Mesothelial cell of epicardium (in vitro differentiated cells): Measurements from ENCODE around the gene PDE4D. TPM values are rescaled to one million over a fixed set of nuclear protein-coding genes. Genes with fewer than 3 reads are reported as not detected.
A peak's percentile ranks its signal among the peaks of the same experiment; 100 is the strongest.

Experiments
- DNase-seq, 2 experiments: peaks; one replicate each; pipeline ENCODE4 v3.0.0; 2021; ENCODE audit warnings: low spot score in 2 of 2; ENCODE audit not compliant: unreplicated experiment in 2 of 2
- H3K27ac Mint-ChIP-seq: 2 replicates; pipeline ENCODE4 v1.8.0; 2021; ENCODE audit warnings: mixed read lengths
- H3K27me3 Mint-ChIP-seq: 2 replicates; pipeline ENCODE4 v1.8.0; 2021; ENCODE audit warnings: low read depth, mixed read lengths
- H3K36me3 Mint-ChIP-seq: 2 replicates; pipeline ENCODE4 v1.8.0; 2021; ENCODE audit warnings: mixed read lengths
- H3K4me1 Mint-ChIP-seq: 2 replicates; pipeline ENCODE4 v1.8.0; 2021; ENCODE audit warnings: mixed read lengths
- H3K4me3 Mint-ChIP-seq: 2 replicates; pipeline ENCODE4 v1.8.0; 2021; ENCODE audit warnings: mild to moderate bottlenecking, moderate library complexity, mixed read lengths
- H3K9me3 Mint-ChIP-seq: 2 replicates; pipeline ENCODE4 v1.8.0; 2021; ENCODE audit warnings: mixed read lengths
- CTCF ChIP-seq: fragments of 200-600 bp; sonication (generic); IDR thresholded peaks from one replicate; pipeline ENCODE4 v1.5.0; 2021; ENCODE audit warnings: antibody characterized with exemption; ENCODE audit not compliant: unreplicated experiment
- total RNA-seq: library from RNA; stranded (reverse); gene quantifications from 3 replicates; pipeline ENCODE4 v1.2.1, GENCODE V29; 2021

Gene PDE4D
- total RNA-seq, 1 donor from 2014 or later, result 105 TPM

GRCh38 chr5:59104400-59105127, 789.0 kb downstream of the PDE4D start:
- Mint-ChIP-seq H3K4me1 (peaks cover 32% of the 10 kb centered on the region), H3K27me3 (no peaks in the 10 kb centered on the region), H3K9me3 (peaks cover 8% of the 10 kb centered on the region), H3K36me3 (peaks cover 2% of the 10 kb centered on the region), H3K27ac (peak overlapping the region; percentile 83), H3K4me3 (no peak overlapping the region)
- no peak for DNase-seq
- no peak for TF ChIP-seq CTCF

- peaks cover 33% of the 10 kb centered on the region for H3K4me1 Mint-ChIP-seq
- no peak overlapping the region for H3K4me3 Mint-ChIP-seq
- H3K27me3 Mint-ChIP-seq, result no peaks in the 10 kb centered on the region
- no peak for DNase-seq
- peaks cover 8% of the 10 kb centered on the region for H3K9me3 Mint-ChIP-seq
- H3K27ac Mint-ChIP-seq, result peak overlapping the region; percentile 68
- peaks cover 2% of the 10 kb centered on the region for H3K36me3 Mint-ChIP-seq
- TF ChIP-seq CTCF, result no peak
Measured at GRCh38 chr5:59103303-59103702, 790.2 kb downstream of the PDE4D start.

GRCh38 chr5:59102437-59102836, 791.1 kb downstream of the PDE4D start:
- H3K9me3 Mint-ChIP-seq, result peaks cover 8% of the 10 kb centered on the region
- H3K27ac Mint-ChIP-seq, result no peak overlapping the region
- H3K4me3 Mint-ChIP-seq, result no peak overlapping the region
- TF ChIP-seq CTCF, result no peak
- H3K27me3 Mint-ChIP-seq, result no peaks in the 10 kb centered on the region
- peaks cover 35% of the 10 kb centered on the region for H3K4me1 Mint-ChIP-seq
- H3K36me3 Mint-ChIP-seq, result peaks cover 2% of the 10 kb centered on the region
- no peak for DNase-seq

GRCh38 chr5:59100875-59101274, 792.7 kb downstream of the PDE4D start:
- DNase-seq, result no peak
- Mint-ChIP-seq H3K4me1 (peaks cover 42% of the 10 kb centered on the region), H3K36me3 (peaks cover 2% of the 10 kb centered on the region), H3K9me3 (peaks cover 12% of the 10 kb centered on the region), H3K27me3 (no peaks in the 10 kb centered on the region), H3K4me3 (no peak overlapping the region), H3K27ac (no peak overlapping the region)
- no peak for TF ChIP-seq CTCF

- Mint-ChIP-seq H3K27me3 (no peaks in the 10 kb centered on the region), H3K9me3 (peaks cover 12% of the 10 kb centered on the region), H3K4me3 (no peak overlapping the region), H3K36me3 (peaks cover 2% of the 10 kb centered on the region), H3K4me1 (peaks cover 44% of the 10 kb centered on the region), H3K27ac (peak overlapping the region; percentile 7)
- no peak for TF ChIP-seq CTCF
- DNase-seq, result no peak
Measured at GRCh38 chr5:59099995-59100345, 793.6 kb downstream of the PDE4D start.
